ENCODE results near the gene PPP2R5C.

The PPP2R5C gene

DNA sequence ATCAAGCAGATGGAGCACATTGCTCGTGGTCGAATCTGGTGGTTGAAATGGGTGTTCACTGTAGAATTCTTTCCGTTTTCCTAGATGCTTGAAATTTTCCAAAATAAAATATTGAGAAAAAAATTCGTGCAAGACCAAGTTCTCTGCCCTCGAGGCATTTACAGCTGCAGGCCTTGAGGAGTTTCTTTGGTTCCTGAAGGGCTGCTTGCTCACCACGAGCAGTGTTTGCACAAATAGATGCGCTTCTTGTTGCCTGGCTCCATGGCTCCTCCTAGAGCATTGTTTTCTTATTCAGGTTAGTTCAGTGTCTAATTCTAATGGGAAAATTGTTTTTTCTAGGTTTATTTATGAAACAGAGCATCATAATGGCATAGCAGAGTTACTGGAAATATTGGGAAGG is 128.4 kb downstream of the PPP2R5C start:
- no peak for DNase-seq

DNA sequence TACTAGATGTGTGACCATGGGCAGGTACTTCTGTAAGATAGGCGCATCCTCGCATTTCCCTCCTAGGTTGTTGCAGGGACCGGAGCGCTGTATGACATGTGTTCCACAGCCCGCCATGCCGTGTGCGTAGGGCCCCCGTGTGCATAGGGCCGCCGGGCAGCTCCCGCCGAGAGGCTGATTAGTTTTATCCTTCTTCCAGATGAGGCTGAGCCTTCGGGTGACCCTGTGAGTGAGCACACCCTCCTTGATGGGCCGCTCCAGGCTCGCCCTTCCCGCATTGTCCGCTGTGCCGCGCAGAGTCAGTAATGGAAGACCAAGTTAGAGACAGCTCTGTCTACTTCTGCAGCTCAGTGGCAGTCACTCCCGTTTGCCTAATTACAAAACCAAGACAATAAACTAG is 130.0 kb downstream of the PPP2R5C start:
- no peak for DNase-seq

DNA sequence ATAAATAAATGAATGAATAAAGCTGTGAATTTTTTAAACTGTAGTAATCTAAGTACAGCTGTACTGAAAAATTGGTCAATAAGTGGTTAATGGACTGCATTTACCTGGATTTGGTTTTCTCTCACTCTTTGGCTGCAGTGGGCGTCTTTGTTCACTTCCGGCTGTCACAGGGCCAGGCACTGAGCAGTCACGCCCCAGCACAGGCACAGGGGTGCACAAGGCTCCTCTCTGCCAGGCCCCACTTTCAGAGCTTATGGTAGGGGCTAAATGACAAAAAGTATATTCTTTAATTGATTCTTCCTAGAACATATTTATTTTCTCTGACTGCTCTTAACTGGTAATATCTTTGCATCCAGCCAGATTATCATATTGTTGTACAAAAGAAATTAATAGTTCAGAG is 132.2 kb downstream of the PPP2R5C start:
- DNase-seq, result no peak

DNA sequence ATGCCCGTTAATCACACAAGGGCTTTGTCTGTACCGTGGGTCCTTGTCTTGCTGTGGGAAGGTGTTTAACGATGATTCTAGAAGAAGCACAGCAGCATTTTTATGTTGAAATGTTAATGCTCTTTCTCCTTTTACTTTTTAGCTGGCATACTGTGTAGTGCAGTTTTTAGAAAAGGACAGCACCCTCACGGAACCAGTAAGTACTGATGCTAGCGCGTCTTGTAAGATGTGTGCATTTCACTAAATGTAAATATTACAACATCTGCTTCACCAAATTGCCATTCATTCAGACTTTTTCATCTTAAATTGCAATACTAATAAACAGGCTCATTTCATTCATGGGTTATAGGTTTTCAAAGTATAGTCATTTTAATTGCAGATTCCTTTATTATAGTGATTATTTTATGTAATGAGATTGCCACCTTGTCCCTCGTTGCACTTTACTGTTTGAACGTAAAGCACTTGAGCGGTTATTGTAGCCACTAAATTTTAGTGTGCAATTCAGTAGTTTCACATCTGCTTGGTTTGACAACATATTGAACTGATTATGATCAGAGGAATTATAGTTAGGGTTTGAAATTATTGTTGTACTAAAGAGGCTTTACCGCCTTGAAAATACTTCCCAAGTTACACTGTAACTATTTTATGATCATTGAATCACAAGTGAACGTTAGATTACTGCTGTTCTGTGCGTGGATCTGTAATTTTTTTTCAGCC is 133.0 kb downstream of the PPP2R5C start:
- no peak for DNase-seq

DNA sequence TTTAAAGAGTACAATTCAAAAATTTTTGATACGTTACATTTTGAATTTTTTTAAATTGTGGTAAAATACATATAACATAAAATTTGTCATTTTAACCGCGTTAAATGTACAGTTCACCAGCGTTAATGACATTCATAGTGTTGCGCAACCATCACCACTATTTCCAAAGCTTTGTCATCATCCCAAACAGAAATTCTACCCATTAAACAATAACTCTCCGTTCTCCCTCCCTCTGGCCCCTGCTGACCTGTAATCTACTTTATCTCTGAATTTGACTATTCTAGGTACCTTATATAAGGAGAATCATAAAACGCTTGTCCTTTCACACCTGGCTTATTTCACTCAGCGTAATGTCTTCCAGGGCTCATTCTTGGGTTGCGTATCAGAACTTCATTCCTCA is 133.7 kb downstream of the PPP2R5C start:
- DNase-seq, result no peak

DNA sequence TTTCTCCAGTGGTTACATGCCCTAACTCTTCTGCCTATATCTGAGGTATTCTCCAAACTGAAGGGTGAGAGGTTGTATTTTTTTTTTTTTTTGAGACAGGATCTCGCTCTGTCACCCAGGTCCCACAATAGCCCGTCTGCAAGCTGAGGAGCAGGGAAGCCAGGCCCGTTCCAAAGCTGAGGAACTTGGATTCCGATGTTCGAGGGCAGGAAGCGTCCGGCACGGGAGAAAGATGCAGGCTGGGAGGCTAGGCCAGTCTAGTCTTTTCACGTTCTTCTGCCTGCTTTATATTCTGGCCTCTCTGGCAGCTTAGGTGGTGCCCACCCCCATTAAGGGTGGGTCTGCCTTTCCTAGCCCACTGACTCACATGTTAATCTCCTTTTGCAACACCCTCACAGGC is 135.8 kb downstream of the PPP2R5C start:
- no peak for DNase-seq

DNA sequence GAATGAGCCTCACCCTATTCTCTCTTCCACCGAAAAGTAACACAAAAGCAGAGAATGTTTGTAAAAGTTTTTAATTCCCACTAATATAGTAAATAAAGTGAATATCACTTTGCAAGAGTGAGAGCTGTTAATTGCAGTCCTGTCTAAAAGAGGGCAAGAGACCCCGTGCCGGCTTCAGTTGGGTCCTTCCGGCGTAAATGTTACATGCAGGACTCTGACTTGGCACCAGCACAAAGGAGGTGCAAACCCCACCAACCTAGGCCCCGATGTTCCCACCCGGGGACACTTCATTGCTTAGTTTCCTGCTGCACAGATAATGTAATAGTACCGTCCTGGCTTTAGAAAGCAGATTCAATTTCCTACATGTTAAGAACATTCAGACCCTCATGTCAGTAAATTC is 136.9 kb downstream of the PPP2R5C start:
- no peak for DNase-seq

DNA sequence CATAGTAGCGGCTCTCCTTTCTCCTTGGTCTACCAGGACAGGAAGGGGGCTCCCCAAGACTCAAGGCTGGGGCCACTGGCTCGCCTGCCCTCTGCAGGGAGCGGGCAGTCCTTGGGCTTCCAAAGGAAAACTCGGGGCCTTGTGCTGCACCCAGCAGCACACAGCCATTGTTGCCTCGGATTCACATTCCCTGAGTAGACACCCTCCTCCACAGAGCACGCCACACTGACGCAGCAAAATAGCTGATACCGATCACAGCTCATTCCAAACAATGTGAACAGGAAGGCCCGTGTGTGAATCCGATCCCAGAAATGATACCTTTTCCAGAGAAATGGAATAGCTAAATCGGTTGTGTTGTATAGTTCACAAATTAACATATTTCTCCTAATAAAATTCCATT is 137.8 kb downstream of the PPP2R5C start:
- no peak for DNase-seq

DNA sequence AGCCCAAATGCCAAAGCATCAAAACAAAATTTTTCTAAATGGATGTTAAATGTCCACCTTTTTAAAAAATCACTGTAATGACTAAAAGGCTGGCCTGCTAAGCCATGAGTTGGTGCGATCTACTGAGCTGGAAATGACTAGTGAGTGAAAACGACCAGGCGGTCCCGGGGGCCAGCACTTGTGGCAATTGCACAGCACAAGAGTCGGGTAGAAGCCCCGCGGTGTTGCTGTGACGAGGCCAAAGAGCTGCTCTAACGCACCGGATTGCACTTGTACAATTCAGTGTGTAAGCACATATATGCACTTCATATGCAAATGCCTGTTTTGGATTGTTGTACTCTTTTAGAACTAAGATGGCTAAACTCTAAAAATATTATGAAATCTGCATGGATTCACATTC is 138.7 kb downstream of the PPP2R5C start:
- DNase-seq, result no peak

DNA sequence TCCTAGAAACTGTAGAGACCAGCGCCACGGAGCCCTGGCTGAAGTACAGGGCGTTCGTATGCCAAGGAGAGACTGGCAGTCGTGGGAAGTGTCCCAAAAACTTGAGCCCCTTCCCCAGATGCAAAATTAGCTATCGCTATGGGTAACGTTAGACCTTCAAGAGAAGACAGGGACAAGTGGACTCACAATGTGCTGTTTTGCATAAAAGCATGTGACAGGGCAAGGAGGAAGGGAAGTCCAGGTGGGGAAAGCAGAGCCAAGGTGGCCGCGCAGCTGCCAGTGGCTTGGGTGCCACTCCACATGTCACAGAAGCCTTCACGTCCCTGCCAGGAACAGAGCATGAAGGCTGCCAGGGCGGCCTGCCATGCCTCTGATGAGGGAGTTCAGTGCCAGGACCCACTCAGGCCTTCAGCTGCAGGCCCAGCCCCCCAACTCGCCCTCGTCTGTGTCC is 141.6 kb downstream of the PPP2R5C start:
- no peak for DNase-seq

DNA sequence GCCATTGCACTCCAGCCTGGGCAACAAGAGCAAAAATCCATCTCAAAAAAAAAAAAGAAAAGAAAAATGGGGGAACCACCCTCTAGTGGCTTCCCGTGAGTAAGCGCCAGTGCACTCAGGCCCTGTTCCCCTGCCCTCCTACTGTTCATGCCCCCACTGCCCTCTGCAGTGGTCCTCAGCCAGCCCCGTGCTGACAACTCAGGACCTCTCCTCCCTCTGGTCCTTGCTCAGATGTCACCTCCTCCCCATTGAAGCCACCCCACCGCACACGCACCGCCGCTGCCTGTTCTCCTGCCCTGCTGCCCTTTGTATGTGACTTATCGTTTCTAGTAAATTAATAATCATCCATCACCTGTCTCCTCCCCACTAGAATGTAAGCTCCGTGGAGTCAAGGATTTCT is 144.1 kb downstream of the PPP2R5C start:
- DNase-seq, result no peak

DNA sequence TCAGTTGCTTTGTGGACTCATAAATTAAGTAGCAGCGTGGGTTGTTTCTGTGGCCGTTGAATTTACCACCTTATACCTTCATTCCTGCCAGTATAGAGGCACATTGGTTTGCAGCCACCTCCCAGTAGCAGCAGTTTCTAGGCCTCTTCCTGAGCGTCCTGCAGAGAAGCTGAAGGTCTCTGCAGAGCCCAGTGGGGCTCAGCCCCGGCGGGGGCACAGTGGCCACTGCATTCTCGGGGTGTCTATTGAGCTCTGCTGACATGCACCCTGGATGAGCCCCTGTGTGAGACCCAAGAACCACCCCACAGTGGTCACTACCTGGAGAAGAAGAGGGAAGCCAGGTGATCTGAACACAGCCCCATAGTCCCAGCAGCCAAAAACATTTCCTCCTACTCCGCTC is 145.1 kb downstream of the PPP2R5C start:
- no peak for DNase-seq

DNA sequence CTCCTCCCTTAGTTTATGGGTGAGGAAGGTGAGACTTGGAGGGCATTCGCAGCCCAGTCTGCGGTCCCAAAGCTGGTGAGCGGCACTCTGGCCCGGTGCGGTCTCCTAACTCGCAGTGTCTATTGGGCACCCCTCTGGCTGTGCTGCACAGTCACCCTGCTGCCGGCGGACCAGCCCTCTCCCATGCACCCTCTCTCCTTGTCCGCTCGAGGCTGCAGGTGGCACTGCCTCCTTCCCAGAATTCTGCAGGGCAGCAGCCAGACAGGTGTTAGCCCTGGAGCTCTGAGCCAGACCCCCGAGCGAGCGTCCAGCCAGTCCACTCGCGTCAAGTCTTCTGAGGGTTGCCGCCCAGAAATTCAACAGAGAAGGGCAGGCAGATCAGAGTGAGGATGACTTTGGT is 146.1 kb downstream of the PPP2R5C start:
- DNase-seq, result no peak

DNA sequence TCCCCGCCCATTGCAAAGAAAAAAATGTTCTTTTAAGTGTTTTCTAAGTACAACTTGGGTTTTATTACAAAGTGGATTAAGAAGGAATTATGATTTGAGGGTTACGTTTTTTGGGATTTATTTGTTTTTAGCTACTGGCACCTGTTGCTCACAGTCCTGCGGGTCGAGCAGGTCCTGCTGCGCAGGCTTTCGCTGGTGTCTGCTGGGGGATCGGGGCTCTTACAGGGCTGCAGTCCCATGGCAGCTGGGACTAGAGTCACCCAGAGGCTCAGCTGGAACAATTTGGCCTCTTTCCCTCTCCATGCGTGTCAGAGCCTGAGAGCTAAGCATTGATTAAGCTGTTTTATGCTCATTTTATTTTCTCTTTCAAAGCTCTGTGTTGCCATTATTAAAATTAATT is 147.3 kb downstream of the PPP2R5C start:
- DNase-seq, result no peak

DNA sequence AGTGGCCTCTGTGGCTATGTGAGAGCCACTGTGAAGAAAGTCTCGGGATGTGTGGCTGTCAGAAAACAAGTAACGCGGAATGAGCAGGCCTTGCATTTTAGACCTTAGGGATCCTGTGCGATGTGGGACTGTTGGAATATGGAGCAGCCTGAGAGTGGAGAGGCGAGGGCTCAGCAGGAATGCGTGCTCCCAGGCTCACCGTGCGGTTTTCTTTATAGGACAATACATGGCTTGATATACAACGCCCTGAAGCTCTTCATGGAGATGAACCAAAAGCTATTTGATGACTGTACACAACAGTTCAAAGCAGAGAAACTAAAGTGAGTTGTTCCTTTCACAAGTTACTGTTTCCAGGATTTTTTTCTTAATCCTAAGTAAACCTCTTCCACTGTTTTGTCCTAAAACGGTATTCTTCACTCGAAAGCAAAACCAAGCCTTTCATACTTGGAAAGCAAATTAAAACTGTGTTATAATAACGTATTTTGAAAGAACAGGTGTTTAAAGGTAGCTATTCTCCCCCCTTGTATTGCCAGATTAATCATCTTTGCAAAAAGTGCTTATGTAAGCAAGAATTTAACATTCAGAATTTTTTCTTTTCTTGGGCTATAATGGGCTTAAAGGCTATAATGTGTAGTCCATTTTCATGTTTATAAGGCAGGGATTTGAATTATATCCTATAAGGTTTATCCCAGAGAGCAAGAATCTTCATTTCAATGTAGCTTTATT is 148.0 kb downstream of the PPP2R5C start:
- DNase-seq, result no peak

DNA sequence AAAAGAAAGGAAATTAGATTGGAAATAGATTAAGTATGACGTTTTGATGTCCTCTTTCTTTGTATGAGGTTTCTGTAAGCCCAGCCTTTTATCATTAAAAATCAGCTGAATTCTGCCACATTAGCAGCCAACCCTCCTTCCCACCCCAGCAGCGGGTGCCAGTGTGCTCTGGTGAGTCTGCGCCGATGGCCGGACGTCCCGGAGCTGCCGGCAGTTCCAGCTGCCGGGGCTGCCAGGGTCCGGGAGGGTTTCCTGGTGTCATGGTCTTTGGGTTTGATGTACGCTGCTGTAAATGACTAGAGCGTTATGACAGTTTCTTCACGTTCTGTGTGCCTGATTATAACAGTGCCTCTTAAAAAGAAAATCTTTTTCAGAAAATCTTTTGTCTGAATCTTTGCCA is 151.3 kb downstream of the PPP2R5C start:
- DNase-seq, result no peak

DNA sequence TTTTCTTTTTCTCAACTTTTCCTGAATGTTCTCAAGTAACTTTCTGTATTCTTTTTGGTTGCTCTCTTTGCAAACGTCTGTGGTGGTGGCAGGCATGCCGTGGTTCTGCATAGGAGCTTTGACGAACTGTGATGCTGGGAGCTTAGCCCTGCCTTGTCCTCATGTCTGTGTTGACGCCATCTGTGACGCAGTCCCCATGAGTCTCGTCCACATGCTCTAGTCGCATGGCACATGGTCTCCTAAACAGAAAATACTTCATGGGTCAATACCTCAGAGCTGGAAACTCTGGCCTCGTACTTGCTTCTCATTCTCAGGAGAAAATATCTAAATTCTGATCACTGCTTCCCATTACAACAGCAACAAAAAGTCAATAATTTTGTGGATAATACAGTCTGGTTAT is 152.6 kb downstream of the PPP2R5C start:
- no peak for DNase-seq

DNA sequence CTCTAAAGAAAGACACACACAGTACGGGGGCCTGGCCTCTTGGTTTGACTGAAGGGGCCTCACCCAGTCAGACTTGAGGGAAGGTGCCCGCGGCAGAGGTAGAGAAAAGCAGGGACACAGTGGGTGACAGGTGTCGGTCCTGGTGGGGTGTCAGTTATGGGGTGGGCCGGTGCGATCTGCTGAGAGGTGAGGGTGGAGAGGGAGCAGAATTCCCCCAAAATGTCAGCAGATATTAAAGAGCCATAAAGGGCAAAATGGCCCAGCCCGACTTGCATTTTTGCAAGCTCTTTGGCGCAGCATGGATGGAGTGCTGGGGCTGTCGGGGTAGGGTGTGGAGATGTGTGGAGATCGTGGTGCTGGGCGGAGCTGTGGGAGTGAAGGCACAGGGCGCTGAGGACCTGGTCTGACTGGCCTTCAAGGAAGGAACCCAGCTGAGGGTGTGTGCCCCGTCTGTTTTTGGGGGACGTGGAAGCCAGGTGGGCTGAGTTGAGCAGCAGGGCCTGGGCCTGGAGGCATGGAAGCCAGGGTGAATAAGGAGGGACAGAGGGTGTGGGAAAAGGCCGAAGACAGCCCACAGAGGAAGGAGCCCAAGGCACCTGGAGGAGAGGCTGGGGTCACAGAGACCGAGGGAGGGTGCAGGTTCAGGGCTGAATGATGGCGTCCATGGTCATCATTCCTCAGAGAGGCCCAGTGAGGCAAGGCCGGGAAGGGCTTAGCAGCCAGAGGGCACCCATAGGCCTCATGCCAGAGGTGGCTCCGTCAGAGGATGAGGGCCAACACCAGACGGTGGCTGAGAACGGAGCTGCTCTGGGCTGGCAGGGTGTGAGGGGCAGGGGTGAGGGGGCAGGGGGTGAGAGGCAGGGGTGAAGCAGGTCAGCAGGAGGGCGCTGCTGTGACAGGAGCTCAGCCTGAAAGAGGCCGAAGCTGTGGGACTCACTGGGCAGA is 154.6 kb downstream of the PPP2R5C start:
- DNase-seq, result no peak

DNA sequence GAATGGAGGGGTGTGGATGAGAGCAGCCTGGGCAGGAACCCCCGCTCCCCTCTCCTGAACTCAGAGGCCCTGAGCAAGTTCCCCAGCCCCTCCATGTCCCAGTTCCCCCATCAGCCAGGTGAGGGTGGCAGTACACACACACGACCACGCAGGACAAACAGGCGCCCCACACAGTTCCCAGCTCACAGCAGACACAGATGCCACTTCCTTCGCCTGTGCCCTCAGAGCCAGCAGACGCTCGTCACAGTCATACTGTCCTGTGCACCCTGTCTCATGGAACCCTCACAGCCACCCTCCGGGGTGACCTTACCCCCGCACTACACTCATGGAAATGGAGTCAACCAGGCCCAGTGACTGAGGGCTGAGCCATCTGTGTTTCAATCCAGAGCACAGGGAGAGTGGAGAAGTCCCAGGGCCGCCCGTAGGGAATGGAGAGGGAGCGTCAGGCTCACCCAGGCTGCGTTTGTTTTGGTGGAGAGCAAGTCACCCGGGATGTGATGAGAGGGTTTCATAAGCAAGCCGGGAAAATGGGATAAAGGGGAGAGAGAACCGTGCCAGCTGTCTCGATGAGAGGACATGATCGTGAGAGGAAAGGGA is 155.4 kb downstream of the PPP2R5C start:
- no peak for DNase-seq

DNA sequence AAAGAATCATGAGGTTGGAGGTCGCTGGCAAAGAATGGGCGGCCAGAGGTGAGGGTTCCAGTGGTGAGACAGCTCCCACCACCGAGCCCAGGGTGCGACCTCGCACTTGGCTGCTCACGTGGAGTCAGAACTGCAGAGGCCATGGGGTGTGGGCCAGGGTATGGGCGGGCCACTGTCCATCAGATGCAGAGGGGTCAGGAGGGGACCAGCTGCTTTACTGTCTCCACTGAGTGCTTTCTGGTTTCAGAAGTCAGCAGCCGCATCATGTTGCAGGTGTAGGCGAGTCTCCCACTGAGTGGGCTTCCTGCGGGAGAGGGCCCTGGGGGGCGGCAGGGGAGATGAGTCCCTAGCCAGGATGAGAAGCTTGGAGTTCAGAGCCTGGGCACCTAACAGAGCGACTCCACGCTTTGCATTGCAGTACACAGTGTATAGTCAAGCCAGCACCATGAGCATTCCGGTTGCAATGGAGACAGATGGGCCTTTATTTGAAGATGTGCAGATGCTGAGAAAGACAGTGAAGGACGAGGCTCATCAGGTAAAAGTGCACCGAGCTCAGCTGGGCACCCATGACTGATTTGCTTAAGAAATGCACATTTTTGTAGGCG is 156.0 kb downstream of the PPP2R5C start:
- no peak for DNase-seq

DNA sequence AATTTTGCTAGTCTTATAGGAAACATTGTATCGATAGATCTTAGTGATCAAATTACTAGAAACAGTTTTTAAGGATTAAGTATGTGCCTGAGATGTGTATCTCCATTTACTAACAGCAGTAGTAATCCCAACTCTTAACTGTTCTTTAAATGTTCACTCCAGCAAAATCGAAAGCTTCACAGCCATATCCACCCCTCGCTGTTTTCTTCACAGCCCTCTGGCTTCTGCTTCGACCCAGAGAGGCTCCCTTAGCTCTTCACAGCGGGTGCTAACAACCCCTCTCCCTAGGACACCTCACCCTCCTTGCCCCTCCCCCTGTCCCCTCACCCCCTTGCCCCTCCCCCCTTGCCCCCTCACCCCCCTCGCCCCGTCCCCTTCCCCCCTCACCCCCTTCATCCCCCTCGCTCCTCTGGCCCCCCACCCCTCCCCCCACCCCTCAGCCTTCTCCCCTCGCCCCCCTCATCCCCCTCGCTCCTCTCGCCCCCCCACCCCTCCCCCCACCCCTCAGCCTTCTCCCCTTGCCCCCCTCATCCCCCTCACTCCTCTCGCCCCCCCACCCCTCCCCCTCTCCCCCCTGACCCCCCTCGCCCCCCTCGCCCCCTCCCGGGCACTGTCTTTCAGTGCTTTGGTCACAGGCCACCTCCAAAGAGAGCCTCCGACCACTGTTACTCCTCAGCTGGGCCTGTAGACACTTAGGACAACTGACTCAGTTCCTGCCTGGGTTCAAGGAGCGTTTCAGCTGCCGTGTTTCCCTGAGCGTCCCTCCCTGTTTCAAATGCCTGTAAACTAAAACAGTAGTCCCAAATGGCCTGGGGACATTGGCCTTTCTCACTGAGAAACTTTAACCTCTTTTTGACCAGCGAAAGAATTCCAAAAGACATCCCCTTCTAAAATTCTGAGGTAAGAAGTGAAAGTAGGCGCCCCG is 156.8 kb downstream of the PPP2R5C start:
- no peak for DNase-seq
